Measurements from ENCODE around the gene CEP295NL.

- TF ChIP-seq EZH2phosphoT487 (IDR thresholded peaks at IDR 0.05; ENCODE audit: borderline replicate concordance, low read length) (no peak), CTCF (conservative IDR thresholded peaks at IDR 0.05; ENCODE audit: low read depth, low read length) (no peak), EZH2 (IDR thresholded peaks at IDR 0.05; ENCODE audit: low read length, unreplicated experiment) (no peak)
Observed at GRCh38 chr17:78950870-78951269, 47.9 kb upstream of the CEP295NL start.
